WTC11 (cell line): ENCODE measurements around the gene NFIA. TPM values are rescaled to one million over a fixed set of nuclear protein-coding genes. Genes with fewer than 3 reads are reported as not detected.

Experiments
- ATAC-seq: fragments of 200-7000 bp; cut with Tn5 transposase; 2 replicates; pipeline ENCODE4 v1.10.0; 2021; ENCODE audit warnings: mild to moderate bottlenecking, moderate library complexity
- CTCF ChIA-PET: fragments of 300-600 bp; sonication (Branson Sonifier 250); formaldehyde crosslinking; loops from one replicate; lab custom pipeline; 2021; ENCODE audit warnings: antibody characterized with exemption; lab: Charles Lee
- POLR2A ChIA-PET: fragments of 350-600 bp; sonication (Branson Sonifier 250); formaldehyde crosslinking; loops from one replicate; lab custom pipeline; 2021; ENCODE audit warnings: antibody characterized with exemption; lab: Charles Lee
- DNase-seq: peaks from one replicate; pipeline ENCODE4 v3.0.0; 2021; ENCODE audit warnings: low spot score
- H3K27ac Mint-ChIP-seq: 2 replicates; pipeline ENCODE4 v1.8.0; 2021; ENCODE audit warnings: mixed read lengths
- H3K27me3 Mint-ChIP-seq: 2 replicates; pipeline ENCODE4 v1.8.0; 2021; ENCODE audit warnings: low read depth, mild to moderate bottlenecking, moderate library complexity, mixed read lengths
- H3K36me3 Mint-ChIP-seq: 2 replicates; pipeline ENCODE4 v1.8.0; 2021; ENCODE audit warnings: mixed read lengths
- H3K4me1 Mint-ChIP-seq: 2 replicates; pipeline ENCODE4 v1.8.0; 2022; ENCODE audit warnings: mixed read lengths
- H3K4me3 Mint-ChIP-seq: 2 replicates; pipeline ENCODE4 v1.8.0; 2021; ENCODE audit warnings: mild to moderate bottlenecking, moderate library complexity, mixed read lengths
- H3K9me3 Mint-ChIP-seq: 2 replicates; pipeline ENCODE4 v1.8.0; 2021; ENCODE audit warnings: mixed read lengths
- AFF4 ChIP-seq: sonication (generic); formaldehyde crosslinking; IDR thresholded peaks from 2 replicates; pipeline ENCODE4 v1.8.1; 2023; ENCODE audit warnings: mild to moderate bottlenecking, missing genetic modification reagents, borderline replicate concordance
- AR ChIP-seq: fragments of 250-450 bp; sonication (Bioruptor Pico); IDR thresholded peaks from 2 replicates; pipeline ENCODE4 v1.9.0; 2021; ENCODE audit warnings: mild to moderate bottlenecking
- CBFB ChIP-seq: sonication (generic); formaldehyde crosslinking; IDR thresholded peaks from 2 replicates; pipeline ENCODE4 v1.8.1; 2022; ENCODE audit warnings: mild to moderate bottlenecking, low read depth, missing genetic modification reagents
- E2F5 ChIP-seq: sonication (generic); formaldehyde crosslinking; IDR thresholded peaks from 2 replicates; pipeline ENCODE4 v1.8.1; 2022; ENCODE audit warnings: mild to moderate bottlenecking, moderate library complexity, missing genetic modification reagents
- ESRRA ChIP-seq: sonication (generic); formaldehyde crosslinking; IDR thresholded peaks from 2 replicates; pipeline ENCODE4 v1.8.1; 2022; ENCODE audit warnings: mild to moderate bottlenecking, missing genetic modification reagents, borderline replicate concordance
- ETV6 ChIP-seq: sonication (generic); formaldehyde crosslinking; IDR thresholded peaks from 2 replicates; pipeline ENCODE4 v1.8.1; 2022; ENCODE audit warnings: mild to moderate bottlenecking, missing genetic modification reagents
- FOXJ3 ChIP-seq: sonication (generic); formaldehyde crosslinking; IDR thresholded peaks from 2 replicates; pipeline ENCODE4 v1.9.0; 2021; ENCODE audit warnings: missing genetic modification reagents, mild to moderate bottlenecking, borderline replicate concordance
- FOXP1 ChIP-seq: sonication (generic); formaldehyde crosslinking; IDR thresholded peaks from 2 replicates; pipeline ENCODE4 v1.8.0; 2022; ENCODE audit warnings: missing genetic modification reagents, mild to moderate bottlenecking, moderate library complexity, borderline replicate concordance
- GABPB1 ChIP-seq: sonication (generic); formaldehyde crosslinking; IDR thresholded peaks from 2 replicates; pipeline ENCODE4 v1.8.1; 2023; ENCODE audit warnings: mild to moderate bottlenecking, missing genetic modification reagents
- GTF2I ChIP-seq: fragments of 250-450 bp; sonication (Bioruptor Pico); conservative IDR thresholded peaks from 2 replicates; pipeline ENCODE4 v1.4.0; 2021; ENCODE audit warnings: mild to moderate bottlenecking
- IRF2 ChIP-seq: sonication (generic); formaldehyde crosslinking; IDR thresholded peaks from 2 replicates; pipeline ENCODE4 v1.8.0; 2022; ENCODE audit warnings: low read depth, missing genetic modification reagents, borderline replicate concordance
- JAZF1 ChIP-seq: fragments of 250-450 bp; sonication (Bioruptor Pico); IDR thresholded peaks from 2 replicates; pipeline ENCODE4 v1.9.0; 2021; ENCODE audit warnings: moderate library complexity, mild to moderate bottlenecking, inconsistent platforms
- MLX ChIP-seq: sonication (generic); formaldehyde crosslinking; IDR thresholded peaks from 2 replicates; pipeline ENCODE4 v1.8.1; 2023; ENCODE audit warnings: mild to moderate bottlenecking, missing genetic modification reagents, moderate library complexity
- NFE2L1 ChIP-seq: sonication (generic); formaldehyde crosslinking; IDR thresholded peaks from 2 replicates; pipeline ENCODE4 v1.8.1; 2023; ENCODE audit warnings: missing genetic modification reagents
- NR1H2 ChIP-seq: sonication (generic); formaldehyde crosslinking; IDR thresholded peaks from 2 replicates; pipeline ENCODE4 v1.9.0; 2021; ENCODE audit warnings: mild to moderate bottlenecking, moderate library complexity, missing genetic modification reagents
- PRRX2 ChIP-seq: fragments of 250-450 bp; sonication (Bioruptor Pico); IDR thresholded peaks from 2 replicates; pipeline ENCODE4 v1.8.0; 2021; ENCODE audit warnings: mild to moderate bottlenecking
- SMAD3 ChIP-seq: sonication (generic); formaldehyde crosslinking; IDR thresholded peaks from 2 replicates; pipeline ENCODE4 v1.8.0; 2022; ENCODE audit warnings: missing genetic modification reagents, mild to moderate bottlenecking, borderline replicate concordance
- SMAD4 ChIP-seq: sonication (generic); formaldehyde crosslinking; IDR thresholded peaks from 2 replicates; pipeline ENCODE4 v1.8.0; 2022; ENCODE audit warnings: mild to moderate bottlenecking, missing genetic modification reagents
- SOX15 ChIP-seq: fragments of 250-450 bp; sonication (Bioruptor Pico); IDR thresholded peaks from 2 replicates; pipeline ENCODE4 v1.9.0; 2021; ENCODE audit warnings: mild to moderate bottlenecking
- TEAD1 ChIP-seq: sonication (generic); formaldehyde crosslinking; IDR thresholded peaks from 2 replicates; pipeline ENCODE4 v1.8.0; 2022; ENCODE audit warnings: mild to moderate bottlenecking, missing genetic modification reagents
- TEAD4 ChIP-seq: sonication (generic); formaldehyde crosslinking; IDR thresholded peaks from 2 replicates; pipeline ENCODE4 v1.8.0; 2022; ENCODE audit warnings: mild to moderate bottlenecking, missing genetic modification reagents
- USF2 ChIP-seq: sonication (generic); formaldehyde crosslinking; IDR thresholded peaks from 2 replicates; pipeline ENCODE4 v1.8.1; 2023; ENCODE audit warnings: mild to moderate bottlenecking, missing genetic modification reagents, moderate library complexity
- ZBTB43 ChIP-seq: sonication (generic); formaldehyde crosslinking; IDR thresholded peaks from 2 replicates; pipeline ENCODE4 v1.8.1; 2023; ENCODE audit warnings: mild to moderate bottlenecking, missing genetic modification reagents
- ZNF219 ChIP-seq: sonication (generic); formaldehyde crosslinking; IDR thresholded peaks from 2 replicates; pipeline ENCODE4 v1.8.0; 2023; ENCODE audit warnings: missing genetic modification reagents, mild to moderate bottlenecking, borderline replicate concordance
- ZNF396 ChIP-seq: fragments of 250-450 bp; sonication (Bioruptor Pico); IDR thresholded peaks from 2 replicates; pipeline ENCODE4 v1.8.0; 2021; ENCODE audit warnings: mild to moderate bottlenecking, moderate library complexity, borderline replicate concordance
- ZSCAN18 ChIP-seq: fragments of 250-450 bp; sonication (Bioruptor Pico); IDR thresholded peaks from 2 replicates; pipeline ENCODE4 v2.1.2; 2022; ENCODE audit warnings: mild to moderate bottlenecking, moderate library complexity
- total RNA-seq: library from RNA; stranded (reverse); gene quantifications from 3 replicates; pipeline ENCODE4 v1.2.3, GENCODE V29; 2021

Gene NFIA
- total RNA-seq, 1 experiment from 2014 or later, result 16.7 TPM

- H3K4me1 Mint-ChIP-seq, result peaks cover 4% of the 10 kb centered on the region
- H3K27ac Mint-ChIP-seq, result no peak overlapping the region
- TF ChIP-seq TEAD1 (CRISPR knock-in tag), result no peak
- TF ChIP-seq CBFB (CRISPR knock-in tag), result no peak
- no peak for TF ChIP-seq MLX (CRISPR knock-in tag)
- no peak for TF ChIP-seq ESRRA (CRISPR knock-in tag)
- no peak for TF ChIP-seq NFE2L1 (CRISPR knock-in tag)
- no peak for TF ChIP-seq AR
- TF ChIP-seq SMAD3 (CRISPR knock-in tag), result no peak
- TF ChIP-seq TEAD4 (CRISPR knock-in tag), result no peak
- no peak for TF ChIP-seq FOXP1 (CRISPR knock-in tag)
- TF ChIP-seq E2F5 (CRISPR knock-in tag), result no peak
- TF ChIP-seq ZNF396 (CRISPR knock-in tag), result no peak
- TF ChIP-seq FOXJ3, result no peak
- no peak for TF ChIP-seq GTF2I (CRISPR knock-in tag)
- no peak for TF ChIP-seq ZSCAN18 (CRISPR knock-in tag)
- TF ChIP-seq ETV6 (CRISPR knock-in tag), result no peak
- H3K4me3 Mint-ChIP-seq, result no peak overlapping the region
- no peak for DNase-seq
- H3K9me3 Mint-ChIP-seq, result peaks cover 6% of the 10 kb centered on the region; the same call in 1 of the 2 replicates
- CTCF ChIA-PET, result no interaction called here
- H3K36me3 Mint-ChIP-seq, result peaks cover 3% of the 10 kb centered on the region; the same call in 1 of the 2 replicates
- ATAC-seq, result no peak
- POLR2A ChIA-PET, result no interaction called here
- no peaks in the 10 kb centered on the region for H3K27me3 Mint-ChIP-seq
Observed at GRCh38 chr1:61327436-61327835, 245.1 kb downstream of the NFIA start.

GRCh38 chr1:61329556-61329955 is 247.2 kb downstream of the NFIA start:
- no peak for ATAC-seq
- H3K9me3 Mint-ChIP-seq, result peaks cover 5% of the 10 kb centered on the region; the same call in 1 of the 2 replicates
- CTCF ChIA-PET, result no interaction called here
- TF ChIP-seq IRF2 (CRISPR knock-in tag) (no peak), NR1H2 (CRISPR knock-in tag) (no peak), ZBTB43 (CRISPR knock-in tag) (no peak), JAZF1 (CRISPR knock-in tag) (no peak), USF2 (no peak), PRRX2 (CRISPR knock-in tag) (no peak), SMAD4 (no peak), ZNF219 (no peak), SOX15 (CRISPR knock-in tag) (no peak), AFF4 (CRISPR knock-in tag) (no peak), ZNF396 (CRISPR knock-in tag) (no peak), GABPB1 (CRISPR knock-in tag) (no peak)

More at GRCh38 chr1:61329556-61329955, 247.2 kb downstream of the NFIA start:
- Mint-ChIP-seq H3K27me3 (no peaks in the 10 kb centered on the region), H3K36me3 (peaks cover 3% of the 10 kb centered on the region; the same call in 1 of the 2 replicates), H3K4me1 (no peaks in the 10 kb centered on the region), H3K4me3 (no peak overlapping the region), H3K27ac (no peak overlapping the region)
- POLR2A ChIA-PET, result no interaction called here
- DNase-seq, result no peak
